HepG2 (cell line): ENCODE measurements around the gene PPME1. TPM values are rescaled to one million over a fixed set of nuclear protein-coding genes. Genes with fewer than 3 reads are reported as not detected.

Source experiments
- ATAC-seq: fragments of 200-7000 bp; cut with Tn5 transposase; 3 replicates; pipeline ENCODE4 v1.9.1; 2020; ENCODE audit warnings: mild to moderate bottlenecking, moderate library complexity
- BruUV-seq: library from RNA; stranded (reverse); fragments of 400-500 nt; replicated peaks from 2 replicates; lab custom pipeline; 2021; lab: Mats Ljungman, UMichigan
- CTCF ChIA-PET: fragments of 300-600 bp; formaldehyde crosslinking; extraction: SDS; loops from one replicate; lab custom pipeline; 2021; ENCODE audit warnings: low total read pairs, inconsistent platforms, low intra/inter-chr PET ratio; lab: Yijun Ruan, JAX
- POLR2A ChIA-PET: fragments of 350-600 bp; sonication (Branson Sonifier 250); formaldehyde crosslinking; loops from one replicate; lab custom pipeline; 2020; ENCODE audit warnings: antibody characterized with exemption, inconsistent platforms; lab: Yijun Ruan, JAX
- DNase-seq: peaks from one replicate; pipeline ENCODE4 v3.0.0-alpha.2; 2015; ENCODE audit warnings: low spot score
- FAIRE-seq: peaks from 3 replicates; lab custom pipeline; 2011; peaks lifted over from hg19 to GRCh38; lab: Jason Lieb, UNC
- H2AFZ ChIP-seq: one replicate; pipeline ENCODE4 v1.6.1; 2011; ENCODE audit warnings: low read length, inconsistent platforms
- H3K27ac ChIP-seq: fragments of 300-600 bp; 3 replicates; pipeline ENCODE4 v1.8.0; 2011; ENCODE audit warnings: mixed run types, mild to moderate bottlenecking, mixed read lengths, low read length, inconsistent platforms; ENCODE audit not compliant: insufficient read depth; ENCODE audit errors: extremely low read length
- H3K27me3 ChIP-seq, 2 experiments: fragments of 200-600 bp in 1 of 2; 2 replicates in 1 of 2; 3 replicates in 1 of 2; pipeline versions ENCODE4 v1.6.0 to v1.8.0; 2011; ENCODE audit warnings: low read length in 2 of 2, mild to moderate bottlenecking in 2 of 2, moderate library complexity in 2 of 2, inconsistent platforms in 1 of 2; ENCODE audit not compliant: insufficient read depth in 2 of 2, control insufficient read depth in 1 of 2
- H3K36me3 ChIP-seq, 2 experiments: fragments of 200-600 bp in 1 of 2; replicated peaks in 1 of 2; 2 replicates in 1 of 2; 3 replicates in 1 of 2; pipeline versions ENCODE4 v1.5.1 to v1.8.0; 2011; ENCODE audit warnings: low read length in 2 of 2, inconsistent platforms in 1 of 2; ENCODE audit not compliant: insufficient read depth in 2 of 2, control insufficient read depth in 1 of 2
- H3K4me1 ChIP-seq: 2 replicates; pipeline ENCODE4 v1.5.1; 2012; ENCODE audit warnings: low read length, inconsistent platforms; ENCODE audit not compliant: insufficient read depth
- H3K4me2 ChIP-seq: 2 replicates; pipeline ENCODE4 v1.6.0; 2011; ENCODE audit warnings: low read depth, low read length, inconsistent platforms
- H3K4me3 ChIP-seq, 3 experiments: fragments of 200-600 bp in 1 of 3; sonication (generic), shearing (Covaris generic) in 1 of 3; replicated peaks in 1 of 3; 2 replicates each; pipeline ENCODE4 v1.5.1; 2011 to 2016; ENCODE audit warnings: low read length in 3 of 3, inconsistent platforms in 2 of 3, low read depth in 2 of 3, mild to moderate bottlenecking in 2 of 3, control low read depth in 1 of 3, mixed read lengths in 1 of 3; ENCODE audit not compliant: insufficient read depth in 1 of 3
- H3K79me2 ChIP-seq: one replicate; pipeline ENCODE4 v1.6.1; 2011; ENCODE audit warnings: low read length, inconsistent platforms; ENCODE audit not compliant: insufficient read depth
- H3K9ac ChIP-seq: 2 replicates; pipeline ENCODE4 v1.6.0; 2011; ENCODE audit warnings: mild to moderate bottlenecking, low read depth, low read length, inconsistent platforms; ENCODE audit not compliant: insufficient read depth
- H3K9me3 ChIP-seq: 2 replicates; pipeline ENCODE4 v1.5.1; 2012; ENCODE audit warnings: mild to moderate bottlenecking, low read length
- H4K20me1 ChIP-seq: 2 replicates; pipeline ENCODE4 v1.6.0; 2011; ENCODE audit warnings: inconsistent platforms, mild to moderate bottlenecking, low read length, moderate library complexity; ENCODE audit not compliant: insufficient read depth
- CTCF ChIP-seq: sonication (generic); formaldehyde crosslinking; IDR thresholded peaks from 2 replicates; pipeline ENCODE4 v1.5.0; 2020; ENCODE audit warnings: mild to moderate bottlenecking, missing genetic modification reagents, moderate library complexity
- KDM6A ChIP-seq: IDR thresholded peaks from 2 replicates; pipeline ENCODE4 v1.6.1; 2016; ENCODE audit warnings: low read depth
- MIXL1 ChIP-seq: IDR thresholded peaks from 2 replicates; pipeline ENCODE4 v1.6.1; 2016
- POGZ ChIP-seq: sonication (generic); formaldehyde crosslinking; IDR thresholded peaks from 2 replicates; pipeline ENCODE4 v1.4.0; 2020; ENCODE audit warnings: mild to moderate bottlenecking, missing genetic modification reagents
- SATB2 ChIP-seq: sonication (generic); formaldehyde crosslinking; IDR thresholded peaks from 2 replicates; pipeline ENCODE4 v1.5.0; 2020; ENCODE audit warnings: missing genetic modification reagents
- STAG1 ChIP-seq: sonication (generic); formaldehyde crosslinking; IDR thresholded peaks from 2 replicates; pipeline ENCODE4 v1.4.0; 2020; ENCODE audit warnings: missing genetic modification reagents
- ZBTB21 ChIP-seq: sonication (generic); formaldehyde crosslinking; IDR thresholded peaks from 2 replicates; pipeline ENCODE4 v1.4.0; 2020; ENCODE audit warnings: missing genetic modification reagents
- ZBTB33 ChIP-seq: sonication (generic); formaldehyde crosslinking; IDR thresholded peaks from 2 replicates; pipeline ENCODE4 v1.4.0; 2020; ENCODE audit warnings: missing genetic modification reagents
- ZFY ChIP-seq: sonication (generic); formaldehyde crosslinking; IDR thresholded peaks from 2 replicates; pipeline ENCODE4 v1.4.0; 2020; ENCODE audit warnings: missing genetic modification reagents
- ZNF468 ChIP-seq: sonication (generic); formaldehyde crosslinking; IDR thresholded peaks from 2 replicates; pipeline ENCODE4 v1.8.0; 2022; ENCODE audit warnings: mild to moderate bottlenecking, moderate library complexity, missing genetic modification reagents
- ZNF737 ChIP-seq: sonication (generic); formaldehyde crosslinking; IDR thresholded peaks from 2 replicates; pipeline ENCODE4 v1.5.0; 2020; ENCODE audit warnings: missing genetic modification reagents, mild to moderate bottlenecking, borderline replicate concordance
- WGBS: methylation state at CpG from one replicate; pipeline ENCODE4 v1.1.6; 2017; ENCODE audit warnings: low lambda C conversion rate; 5-methylcytosine and 5-hydroxymethylcytosine counted together
- in situ Hi-C: cut with HindIII; loops from 2 replicates; pipeline ENCODE4 v1.10.0; 2017; ENCODE audit warnings: low pct_unique_long_range_greater_than_20kb; ENCODE audit not compliant: extremely low pct_ligation_motif_present
- intact Hi-C: fragments of 100-400 bp; cut with micrococcal nuclease; formaldehyde crosslinking; loops from one replicate; pipeline ENCODE4 v1.10.0; 2022; ENCODE audit not compliant: unreplicated experiment
- polyA plus RNA-seq, 8 experiments: library from polyadenylated mRNA; depleted of rRNA in 3 of 8; stranded (reverse) in 7 of 8; unstranded in 1 of 8; fragments of >200 nt; fragmentation: Illumina TruSeq in 4 of 8; extraction: Trizol in 4 of 8; gene quantifications; 2 replicates each; pipeline versions ENCODE4 v1.2.1 to v1.2.3, GENCODE V29; 2011 to 2016; ENCODE audit warnings: low read depth in 4 of 8, missing spikeins in 1 of 8, mixed read lengths in 1 of 8; ENCODE audit not compliant: insufficient read depth in 1 of 8
- total RNA-seq, 5 experiments: library from RNA; depleted of rRNA; stranded (reverse); fragments of >200 nt; fragmentation: Illumina TruSeq; extraction: Trizol; gene quantifications; 2 replicates each; pipeline ENCODE4 v1.2.3, GENCODE V29; 2016; ENCODE audit warnings: low read depth in 1 of 5

PPME1 gene
- total and polyA plus RNA-seq, 2 of the 13 experiments (the other 11 are each of a cell fraction or from before 2014, with no cell fraction given), result 31.3 to 56.0 TPM

GRCh38 chr11:74226907-74227306 lies 55.8 kb downstream of the PPME1 start:
- BruUV-seq, result no TSS peak
- in situ Hi-C loops, result no loop called here
- Histone ChIP-seq H3K27me3 (no peaks in the 10 kb centered on the region), H3K27ac (no peak overlapping the region), H3K9ac (no peak overlapping the region), H3K9me3 (no peaks in the 10 kb centered on the region), H3K4me3 (no peak overlapping the region), H3K4me2 (no peak overlapping the region), H3K36me3 (peaks cover 9 to 38% of the 10 kb centered on the region in 2 experiments), H3K79me2 (no peaks in the 10 kb centered on the region), H4K20me1 (no peaks in the 10 kb centered on the region), H2AFZ (no peak overlapping the region), H3K4me1 (no peaks in the 10 kb centered on the region)
- FAIRE-seq (no peak), DNase-seq (no peak), ATAC-seq (no peak; the same call in 2 of the 3 replicates)
- intact Hi-C loops, result no loop called here
- CTCF ChIA-PET, result no interaction called here
- POLR2A ChIA-PET, result no interaction called here
- whole genome bisulfite sequencing, result 76% methylated on average over 2 of the region's 2 CpGs
- no peak for TF ChIP-seq ZFY (CRISPR knock-in tag)
- TF ChIP-seq CTCF (CRISPR knock-in tag), result 0 out of 2 replicates have a peak, but pooled peaks have one; percentile 8
- TF ChIP-seq STAG1 (CRISPR knock-in tag), result peak; percentile 20; the same call in 1 of the 2 replicates

DNA sequence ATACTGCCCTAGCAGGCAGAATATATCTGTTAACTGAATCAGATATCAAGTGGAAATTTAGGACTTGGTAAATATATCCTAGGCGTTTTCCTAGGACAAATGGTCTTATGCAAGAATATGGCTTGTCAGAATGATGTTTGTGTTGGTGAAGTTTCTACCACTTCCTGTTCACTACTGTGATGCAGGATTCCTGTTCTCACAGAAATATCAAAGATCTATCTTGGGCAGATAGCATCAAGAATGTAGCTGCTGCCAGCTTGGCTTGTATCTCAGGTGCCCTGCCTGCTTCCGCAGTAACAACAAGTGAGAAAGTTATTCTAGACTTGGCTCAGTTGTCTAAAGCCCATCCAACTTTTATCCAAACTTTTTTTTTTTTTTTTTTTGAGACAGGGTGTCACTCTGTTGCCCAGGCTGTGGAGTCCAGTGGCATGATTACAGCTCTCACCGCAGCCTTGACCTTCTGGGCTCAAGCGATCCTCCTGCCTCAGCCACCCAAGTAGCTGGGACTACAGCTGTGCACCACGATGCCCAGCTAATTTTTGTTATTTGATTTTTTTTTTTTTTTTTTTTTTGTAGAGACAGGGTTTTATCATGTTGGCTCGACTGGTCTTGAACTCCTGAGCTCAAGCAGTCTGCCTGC lies 61.3 kb downstream of the PPME1 start:
- Histone ChIP-seq H3K4me3 (no peak overlapping the region), H3K79me2 (no peaks in the 10 kb centered on the region), H3K27ac (no peak overlapping the region), H3K27me3 (no peaks in the 10 kb centered on the region), H2AFZ (no peak overlapping the region), H3K4me1 (no peaks in the 10 kb centered on the region), H3K4me2 (no peak overlapping the region), H3K36me3 (peaks cover 19 to 56% of the 10 kb centered on the region in 2 experiments), H4K20me1 (no peaks in the 10 kb centered on the region), H3K9ac (no peak overlapping the region), H3K9me3 (no peaks in the 10 kb centered on the region)
- in situ Hi-C loops, result no loop called here
- CTCF ChIA-PET, result no interaction called here
- BruUV-seq, result no TSS peak
- FAIRE-seq (no peak), ATAC-seq (no peak), DNase-seq (no peak)
- POLR2A ChIA-PET, result no interaction called here
- TF ChIP-seq POGZ (CRISPR knock-in tag) (no peak), SATB2 (no peak), ZNF468 (CRISPR knock-in tag) (no peak), ZNF737 (CRISPR knock-in tag) (no peak), KDM6A (no peak), ZBTB21 (CRISPR knock-in tag) (no peak), MIXL1 (no peak), ZBTB33 (CRISPR knock-in tag) (no peak)
- 95% methylated on average over 6 of the region's 6 CpGs for WGBS
- intact Hi-C loops, result no loop called here
